K562 (cell line): ENCODE results near the gene MPC2. TPM values are rescaled to one million over a fixed set of nuclear protein-coding genes. Genes with fewer than 3 reads are reported as not detected.

Source experiments
- ATAC-seq: fragments of 200-7000 bp; cut with Tn5 transposase; 3 replicates; pipeline ENCODE4 v1.9.1; 2020; ENCODE audit warnings: moderate library complexity
- BruUV-seq: library from RNA; stranded (reverse); fragments of 400-500 nt; replicated peaks from 2 replicates; lab custom pipeline; 2021; lab: Mats Ljungman, UMichigan
- CTCF ChIA-PET: fragments of 300-600 bp; formaldehyde crosslinking; extraction: SDS; loops from one replicate; lab custom pipeline; 2021; ENCODE audit warnings: low intra/inter-chr PET ratio; lab: Yijun Ruan, JAX
- POLR2A ChIA-PET: fragments of 300-600, 350-650 bp; sonication (Branson Sonifier 250); formaldehyde crosslinking; extraction: SDS; loops from one replicate; lab custom pipeline; 2021; ENCODE audit warnings: antibody characterized with exemption, inconsistent platforms; lab: Yijun Ruan, JAX
- DNase-seq, 4 experiments: peaks; one replicate each; pipeline versions ENCODE4 v3.0.0 to v3.0.0-alpha.2; 2011 to 2018; ENCODE audit warnings: low spot score in 3 of 4, mixed read lengths in 3 of 4; ENCODE audit errors: extremely low read depth in 1 of 4
- FAIRE-seq: peaks from 2 replicates; lab custom pipeline; 2011; peaks lifted over from hg19 to GRCh38; lab: Jason Lieb, UNC
- H2AFZ ChIP-seq: 2 replicates; pipeline ENCODE4 v1.6.0; 2011; ENCODE audit warnings: low read depth, low read length, control low read depth, inconsistent platforms
- H3K27ac ChIP-seq: fragments of 200-600 bp; 3 replicates; pipeline ENCODE4 v1.8.0; 2011; ENCODE audit warnings: low read depth, mild to moderate bottlenecking, control low read depth, inconsistent platforms, low read length, moderate library complexity, mixed read lengths; ENCODE audit errors: extremely low read depth
- H3K27me3 ChIP-seq, 2 experiments: fragments of 300-600 bp in 1 of 2; 2 replicates in 1 of 2; 3 replicates in 1 of 2; pipeline versions ENCODE4 v1.6.0 to v1.8.0; 2011; ENCODE audit warnings: inconsistent platforms in 2 of 2, low read length in 2 of 2, mild to moderate bottlenecking in 1 of 2, mixed read lengths in 1 of 2, moderate library complexity in 1 of 2; ENCODE audit not compliant: control insufficient read depth in 2 of 2, insufficient read depth in 2 of 2
- H3K36me3 ChIP-seq: fragments of 300-600 bp; 3 replicates; pipeline ENCODE4 v1.8.0; 2011; ENCODE audit warnings: mild to moderate bottlenecking, low read length, inconsistent platforms; ENCODE audit not compliant: control insufficient read depth, insufficient read depth
- H3K4me1 ChIP-seq, 2 experiments: fragments of 200-600 bp in 1 of 2; replicated peaks in 1 of 2; 2 replicates in 1 of 2; 3 replicates in 1 of 2; pipeline versions ENCODE4 v1.5.1 to v1.8.0; 2011; ENCODE audit warnings: inconsistent platforms in 2 of 2, low read length in 2 of 2, mild to moderate bottlenecking in 1 of 2, mixed read lengths in 1 of 2, moderate library complexity in 1 of 2; ENCODE audit not compliant: control insufficient read depth in 2 of 2, insufficient read depth in 2 of 2
- H3K4me2 ChIP-seq: 2 replicates; pipeline ENCODE4 v1.6.1; 2011; ENCODE audit warnings: low read length, control low read depth, inconsistent platforms, mixed read lengths; ENCODE audit not compliant: insufficient read depth
- H3K4me3 ChIP-seq: fragments of 200-600 bp; sonication (generic), shearing (Covaris generic); 2 replicates; pipeline ENCODE4 v1.5.1; 2016; ENCODE audit warnings: control low read depth, inconsistent platforms
- H3K79me2 ChIP-seq: fragments of 200-600 bp; 3 replicates; pipeline ENCODE4 v1.8.0; 2011; ENCODE audit warnings: low read length, inconsistent platforms; ENCODE audit not compliant: control insufficient read depth, insufficient read depth
- H3K9ac ChIP-seq, 2 experiments: 2 replicates each; pipeline versions ENCODE4 v1.6.0 to v1.6.1; 2011; ENCODE audit warnings: low read depth in 2 of 2, low read length in 2 of 2, control low read depth in 1 of 2, inconsistent platforms in 1 of 2, mild to moderate bottlenecking in 1 of 2, mixed read lengths in 1 of 2; ENCODE audit not compliant: insufficient read depth in 1 of 2
- H3K9me1 ChIP-seq: one replicate; pipeline ENCODE4 v1.6.0; 2011; ENCODE audit warnings: inconsistent platforms, mild to moderate bottlenecking, low read length, moderate library complexity; ENCODE audit not compliant: control insufficient read depth, insufficient read depth
- H3K9me3 ChIP-seq: replicated peaks from 2 replicates; pipeline ENCODE4 v1.5.1; 2011; ENCODE audit warnings: low read depth, low read length, inconsistent platforms; ENCODE audit not compliant: control insufficient read depth, insufficient read depth
- H4K20me1 ChIP-seq: replicated peaks from 2 replicates; pipeline ENCODE4 v1.6.1; 2011; ENCODE audit warnings: low read length, inconsistent platforms, mixed read lengths; ENCODE audit not compliant: control insufficient read depth, insufficient read depth
- CREB1 ChIP-seq, 2 experiments: sonication (generic) in 1 of 2; formaldehyde crosslinking in 1 of 2; IDR thresholded peaks; 2 replicates each; pipeline versions ENCODE4 v1.6.1 to v1.8.0; 2012 to 2022; ENCODE audit warnings: inconsistent platforms in 1 of 2, mild to moderate bottlenecking in 1 of 2, missing genetic modification reagents in 1 of 2, moderate library complexity in 1 of 2
- CREM ChIP-seq: IDR thresholded peaks from 2 replicates; pipeline ENCODE4 v1.6.1; 2014; ENCODE audit warnings: antibody characterized with exemption, low read depth
- FOXM1 ChIP-seq, 2 experiments: fragments of 450-650 bp in 1 of 2; sonication (generic) in 1 of 2; formaldehyde crosslinking in 1 of 2; IDR thresholded peaks; 2 replicates each; pipeline versions ENCODE4 v1.6.1 to v1.9.0; 2017 to 2022; ENCODE audit warnings: low read depth in 2 of 2, mild to moderate bottlenecking in 2 of 2, missing genetic modification reagents in 1 of 2, moderate library complexity in 1 of 2
- HDAC3 ChIP-seq: fragments of 450-650 bp; IDR thresholded peaks from 2 replicates; pipeline ENCODE4 v1.6.1; 2018; ENCODE audit warnings: borderline replicate concordance, mild to moderate bottlenecking, moderate library complexity; ENCODE audit not compliant: partially characterized antibody
- MXI1 ChIP-seq: IDR thresholded peaks from 2 replicates; pipeline ENCODE4 v1.6.1; 2011; ENCODE audit warnings: low read depth, mild to moderate bottlenecking, improper control_type of control experiment, low read length
- NEUROD1 ChIP-seq: fragments of 150-350 bp; IDR thresholded peaks from 2 replicates; pipeline ENCODE4 v1.6.1; 2014; ENCODE audit warnings: borderline replicate concordance, low read length, low read depth; ENCODE audit not compliant: partially characterized antibody
- RBM22 ChIP-seq: fragments of 200-400 bp; formaldehyde crosslinking; IDR thresholded peaks from 2 replicates; pipeline ENCODE4 v1.6.1; 2018; ENCODE audit warnings: low read length, low read depth; ENCODE audit not compliant: poor library complexity, severe bottlenecking
- SMC3 ChIP-seq: conservative IDR thresholded peaks from 2 replicates; pipeline ENCODE4 v1.6.1; 2011; ENCODE audit warnings: low read depth, low read length, improper control_type of control experiment; ENCODE audit not compliant: insufficient read depth
- STAT5A ChIP-seq: IDR thresholded peaks from 2 replicates; pipeline ENCODE4 v1.6.1; 2012; ENCODE audit warnings: low read length, inconsistent platforms, borderline replicate concordance
- TOE1 ChIP-seq, 2 experiments: fragments of 450-650 bp in 1 of 2; sonication (generic) in 1 of 2; formaldehyde crosslinking in 1 of 2; IDR thresholded peaks; 2 replicates each; pipeline versions ENCODE4 v1.7.1 to v1.8.0; 2016 to 2022; ENCODE audit warnings: borderline replicate concordance in 2 of 2, mild to moderate bottlenecking in 2 of 2, antibody characterized with exemption in 1 of 2, inconsistent platforms in 1 of 2, low read depth in 1 of 2, missing genetic modification reagents in 1 of 2, moderate library complexity in 1 of 2
- ZBTB7A ChIP-seq: IDR thresholded peaks from 2 replicates; pipeline ENCODE4 v1.6.1; 2011; ENCODE audit warnings: low read depth, mild to moderate bottlenecking, low read length, moderate library complexity, borderline replicate concordance; ENCODE audit not compliant: control insufficient read depth
- WGBS: fragments of 100-300 bp; shearing (Covaris generic); methylation state at CpG from one replicate; pipeline ENCODE4 v1.1.6; 2016; ENCODE audit warnings: low coverage, mixed read lengths; ENCODE audit not compliant: insufficient coverage; ENCODE audit errors: missing lambda C conversion rate; 5-methylcytosine and 5-hydroxymethylcytosine counted together
- in situ Hi-C: fragments of 300-500 bp; cut with MboI; formaldehyde crosslinking; loops from 4 replicates; pipeline ENCODE4 v1.15.0; 2018; ENCODE audit warnings: inconsistent platforms, mixed read lengths
- intact Hi-C: fragments of 100-400 bp; cut with micrococcal nuclease; formaldehyde crosslinking; loops from 2 replicates; pipeline ENCODE4 v1.14.2; 2022
- polyA plus RNA-seq, 8 experiments: library from polyadenylated mRNA; depleted of rRNA in 4 of 8; stranded (reverse) in 5 of 8; unstranded in 3 of 8; fragments of >200 nt; fragmentation: Nextera tagmentation in 2 of 8; fragmentation: Illumina TruSeq in 1 of 8; extraction: Ambion mirVana in 2 of 8; extraction: Trizol in 1 of 8; gene quantifications; 2 replicates each; pipeline versions ENCODE4 v1.2.1 to v1.2.3, GENCODE V29; 2011 to 2014; ENCODE audit warnings: inconsistent platforms in 1 of 8, missing spikeins in 1 of 8
- total RNA-seq, 7 experiments: library from RNA; depleted of rRNA in 6 of 7; stranded (reverse); fragments of >200 nt in 6 of 7; fragmentation: Illumina TruSeq in 2 of 7; extraction: Trizol in 2 of 7; gene quantifications; 2 replicates each; pipeline versions ENCODE4 v1.2.1 to v1.2.3, GENCODE V29; 2011 to 2021; ENCODE audit warnings: low replicate concordance in 1 of 7
- TF ChIP-seq, protein P1 (sequence below): sonication (generic); formaldehyde crosslinking; IDR thresholded peaks from 2 replicates; pipeline ENCODE4 v1.8.1; 2023; ENCODE audit warnings: mild to moderate bottlenecking, missing genetic modification reagents
- TF ChIP-seq, protein P2 (sequence below): fragments of 200-800 bp; sonication (Bioruptor generic); IDR thresholded peaks from 2 replicates; pipeline ENCODE4 v1.6.1; 2017; ENCODE audit warnings: missing genetic modification characterization, missing compliant biosample characterization

MPC2 gene
- total and polyA plus RNA-seq, 9 of the 15 experiments (the other 6 are each of a cell fraction or from before 2014, with no cell fraction given) = 70.7 to 179 (median 144) TPM

- ChIA-PET CTCF (no interaction called here), POLR2A (interaction anchor here (0.7 to 3.1 kb wide), 27 partner anchors 8 to 382 kb away, joined by 3 to 24 read pairs (median 4); partner anchors contain the start of gene CREG1)
- Histone ChIP-seq H3K4me3 (peak within 1 kb of the TSS; percentile 81), H3K36me3 (peaks cover under 1% of the 10 kb centered on the region; the same call in 2 of the 3 replicates), H2AFZ (peak within 1 kb of the TSS; percentile 97), H3K4me2 (peak within 1 kb of the TSS; percentile 98), H3K9me1 (no peaks in the 10 kb centered on the region), H4K20me1 (0 out of 2 replicates have a peak, but pooled peaks cover 9% of the 10 kb centered on the region), H3K9ac (peak within 1 kb of the TSS; percentile 95 to 97), H3K4me1 (peaks cover 8 to 15% of the 10 kb centered on the region in 2 experiments; a peak in 4 of 5 replicates), H3K27me3 (no peaks in the 10 kb centered on the region), H3K27ac (peak within 1 kb of the TSS; percentile 98), H3K79me2 (peaks cover 97% of the 10 kb centered on the region), H3K9me3 (no peaks in the 10 kb centered on the region)
- ATAC-seq (peak; percentile 76), DNase-seq (peak; percentile 98 to 99 (median 98)), FAIRE-seq (peak; percentile 95)
- under 1% methylated on average over 52 of the region's 58 CpGs for WGBS
- BruUV-seq = no TSS peak
- intact Hi-C loops (loop anchor here (2.0 to 10.0 kb wide), 8 partner anchors 69 to 384 kb away; partner anchors contain the start of genes CREG1 and RCSD1), in situ Hi-C loops (no loop called here)
- TF ChIP-seq, protein P1, sequence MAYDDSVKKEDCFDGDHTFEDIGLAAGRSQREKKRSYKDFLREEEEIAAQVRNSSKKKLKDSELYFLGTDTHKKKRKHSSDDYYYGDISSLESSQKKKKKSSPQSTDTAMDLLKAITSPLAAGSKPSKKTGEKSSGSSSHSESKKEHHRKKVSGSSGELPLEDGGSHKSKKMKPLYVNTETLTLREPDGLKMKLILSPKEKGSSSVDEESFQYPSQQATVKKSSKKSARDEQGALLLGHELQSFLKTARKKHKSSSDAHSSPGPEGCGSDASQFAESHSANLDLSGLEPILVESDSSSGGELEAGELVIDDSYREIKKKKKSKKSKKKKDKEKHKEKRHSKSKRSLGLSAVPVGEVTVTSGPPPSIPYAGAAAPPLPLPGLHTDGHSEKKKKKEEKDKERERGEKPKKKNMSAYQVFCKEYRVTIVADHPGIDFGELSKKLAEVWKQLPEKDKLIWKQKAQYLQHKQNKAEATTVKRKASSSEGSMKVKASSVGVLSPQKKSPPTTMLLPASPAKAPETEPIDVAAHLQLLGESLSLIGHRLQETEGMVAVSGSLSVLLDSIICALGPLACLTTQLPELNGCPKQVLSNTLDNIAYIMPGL (CRISPR knock-in tag) = peak; percentile 61; the same call in 1 of the 2 replicates
- TF ChIP-seq ZBTB7A (peak; percentile 99), RBM22 (peak; percentile 99), CREM (peak; percentile 55; the same call in 1 of the 2 replicates), STAT5A (peak; percentile 22; the same call in 1 of the 2 replicates), HDAC3 (peak; percentile 42), CREB1 (IDR thresholded peaks at IDR 0.05) (peak; percentile 35), CREB1 (CRISPR knock-in tag; IDR thresholded peaks at IDR 0.05) (peak; percentile 59; the same call in 1 of the 2 replicates), TOE1 (IDR thresholded peaks at IDR 0.05; ENCODE audit: borderline replicate concordance) (peak; percentile 55), TOE1 (CRISPR knock-in tag; IDR thresholded peaks at IDR 0.05; ENCODE audit: borderline replicate concordance, low read depth) (no peak), NEUROD1 (peak; percentile 44), MXI1 (peak; percentile 98), SMC3 (no peak), FOXM1 (IDR thresholded peaks at IDR 0.05; ENCODE audit: low read depth) (peak; percentile 59), FOXM1 (CRISPR knock-in tag; IDR thresholded peaks at IDR 0.05; ENCODE audit: low read depth) (peak; percentile 7; the same call in 1 of the 2 replicates)
- TF ChIP-seq, protein P2, sequence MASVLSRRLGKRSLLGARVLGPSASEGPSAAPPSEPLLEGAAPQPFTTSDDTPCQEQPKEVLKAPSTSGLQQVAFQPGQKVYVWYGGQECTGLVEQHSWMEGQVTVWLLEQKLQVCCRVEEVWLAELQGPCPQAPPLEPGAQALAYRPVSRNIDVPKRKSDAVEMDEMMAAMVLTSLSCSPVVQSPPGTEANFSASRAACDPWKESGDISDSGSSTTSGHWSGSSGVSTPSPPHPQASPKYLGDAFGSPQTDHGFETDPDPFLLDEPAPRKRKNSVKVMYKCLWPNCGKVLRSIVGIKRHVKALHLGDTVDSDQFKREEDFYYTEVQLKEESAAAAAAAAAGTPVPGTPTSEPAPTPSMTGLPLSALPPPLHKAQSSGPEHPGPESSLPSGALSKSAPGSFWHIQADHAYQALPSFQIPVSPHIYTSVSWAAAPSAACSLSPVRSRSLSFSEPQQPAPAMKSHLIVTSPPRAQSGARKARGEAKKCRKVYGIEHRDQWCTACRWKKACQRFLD (CRISPR knock-in tag) = peak; percentile 93; the same call in 1 of the 2 replicates
Observed at GRCh38 chr1:167936068-167936929, 573 bp downstream of the MPC2 start, which contains the start of gene DCAF6. TSS of gene DCAF6 (plus strand) at chr1:167936683. CDS start at chr1:167936912, 229 bp downstream.
